Activated naive CD8-positive, alpha-beta T cell treated with anti-CD3 and anti-CD28 coated beads, Interleukin-2, amount 50 U/mL, for 24 hours (primary cell): ENCODE data around the gene FER.
"Not testable (repeated sequence)": the region's sequence is repeated elsewhere in the genome, so short reads cannot be mapped to it uniquely, and the experiment has no call there.

Experiments used
- ATAC-seq: fragments of 150-1000 bp; cut with Tn5 transposase; one replicate; pipeline ENCODE4 v1.10.0; 2021
- DNase-seq: peaks from one replicate; pipeline ENCODE4 v3.0.0; 2021
- H3K27ac Mint-ChIP-seq: one replicate; pipeline ENCODE4 v1.8.0; 2021; ENCODE audit warnings: mild to moderate bottlenecking, mixed read lengths
- H3K27me3 Mint-ChIP-seq: one replicate; pipeline ENCODE4 v1.8.0; 2021; ENCODE audit warnings: mixed read lengths
- H3K36me3 Mint-ChIP-seq: one replicate; pipeline ENCODE4 v1.8.0; 2021; ENCODE audit warnings: low read depth, mixed read lengths
- H3K4me1 Mint-ChIP-seq: one replicate; pipeline ENCODE4 v1.8.0; 2021; ENCODE audit warnings: mixed read lengths
- H3K4me3 Mint-ChIP-seq: one replicate; pipeline ENCODE4 v1.8.0; 2021; ENCODE audit warnings: mild to moderate bottlenecking, moderate library complexity, mixed read lengths
- H3K9me3 Mint-ChIP-seq: one replicate; pipeline ENCODE4 v1.8.0; 2021; ENCODE audit warnings: mixed read lengths

The FER gene

GRCh38 chr5:108763222-108763916 lies 15.7 kb downstream of the FER start:
- peaks cover 3% of the 10 kb centered on the region for H3K9me3 Mint-ChIP-seq

GRCh38 chr5:108765647-108766046 lies 17.9 kb downstream of the FER start:
- ATAC-seq, result no peak
- DNase-seq, result no peak
- Mint-ChIP-seq H3K4me3 (no peak overlapping the region), H3K4me1 (peaks cover 16% of the 10 kb centered on the region), H3K27ac (no peak overlapping the region), H3K27me3 (no peaks in the 10 kb centered on the region), H3K36me3 (peaks cover 2% of the 10 kb centered on the region), H3K9me3 (no peaks in the 10 kb centered on the region)

More at GRCh38 chr5:108763222-108763916, 15.7 kb downstream of the FER start:
- no peak overlapping the region for H3K27ac Mint-ChIP-seq
- peaks cover 17% of the 10 kb centered on the region for H3K4me1 Mint-ChIP-seq
- H3K4me3 Mint-ChIP-seq, result no peak overlapping the region
- no peaks in the 10 kb centered on the region for H3K27me3 Mint-ChIP-seq
- DNase-seq, result no peak
- no peak for ATAC-seq
- H3K36me3 Mint-ChIP-seq, result peaks cover 2% of the 10 kb centered on the region

DNA sequence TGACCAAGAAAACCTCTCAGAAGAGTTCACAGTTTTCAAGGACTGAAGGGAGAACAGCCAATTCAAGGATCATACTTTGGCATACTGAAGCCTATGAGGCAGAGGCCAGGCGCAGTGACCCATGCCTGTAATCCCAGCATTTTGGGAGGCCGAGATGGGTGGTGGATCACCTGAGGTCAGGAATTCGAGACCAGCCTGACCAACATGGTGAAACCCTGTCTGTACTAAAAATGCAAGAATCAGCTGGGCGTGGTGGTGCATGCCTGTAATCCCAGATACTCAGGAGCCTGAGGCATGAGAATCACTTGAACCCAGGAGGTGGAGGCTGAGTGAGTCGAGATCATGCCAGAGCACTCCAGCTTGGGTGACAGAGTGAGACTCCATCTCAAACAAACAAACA lies 19.2 kb downstream of the FER start:
- H3K9me3 Mint-ChIP-seq, H3K27me3 Mint-ChIP-seq, H3K36me3 Mint-ChIP-seq, DNase-seq, H3K27ac Mint-ChIP-seq, ATAC-seq, H3K4me3 Mint-ChIP-seq: not testable (repeated sequence)
- peaks cover 15% of the 10 kb centered on the region for H3K4me1 Mint-ChIP-seq

- ATAC-seq (no peak), DNase-seq (no peak)
- Mint-ChIP-seq H3K27ac (no peak overlapping the region), H3K27me3 (no peaks in the 10 kb centered on the region), H3K9me3 (no peaks in the 10 kb centered on the region), H3K4me3 (no peak overlapping the region), H3K4me1 (peaks cover 7% of the 10 kb centered on the region), H3K36me3 (peaks cover 9% of the 10 kb centered on the region)
Observed at GRCh38 chr5:108769352-108769751, 21.7 kb downstream of the FER start.

GRCh38 chr5:108772626-108773025 lies 24.9 kb downstream of the FER start:
- H3K27ac Mint-ChIP-seq, result no peak overlapping the region
- ATAC-seq, result no peak
- H3K27me3 Mint-ChIP-seq, result no peaks in the 10 kb centered on the region
- H3K4me3 Mint-ChIP-seq, result no peak overlapping the region
- no peaks in the 10 kb centered on the region for H3K9me3 Mint-ChIP-seq
- H3K4me1 Mint-ChIP-seq, result peaks cover 7% of the 10 kb centered on the region
- no peak for DNase-seq
- peaks cover 14% of the 10 kb centered on the region for H3K36me3 Mint-ChIP-seq

DNA sequence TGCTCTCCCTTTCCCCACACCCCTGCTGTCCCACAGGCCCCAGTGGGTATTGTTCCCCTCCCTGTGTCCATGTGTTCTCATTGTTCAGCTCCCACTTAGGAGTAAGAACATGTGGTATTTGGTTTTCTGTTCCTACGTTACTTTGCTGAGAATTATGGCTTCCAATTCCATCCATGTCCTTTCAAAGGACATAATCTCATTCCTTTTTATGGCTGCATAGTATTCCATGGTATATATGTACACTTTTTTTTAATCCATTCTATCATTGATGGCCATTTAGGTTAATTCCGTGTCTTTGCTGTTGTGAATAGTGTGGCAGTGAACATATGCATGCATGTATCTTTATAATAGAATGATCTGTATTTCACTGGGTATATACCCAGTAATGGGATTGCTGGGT lies 25.6 kb downstream of the FER start:
- ATAC-seq (no peak), DNase-seq (no peak)
- Mint-ChIP-seq H3K4me3 (no peak overlapping the region), H3K27me3 (no peaks in the 10 kb centered on the region), H3K4me1 (peaks cover 7% of the 10 kb centered on the region), H3K9me3 (peaks cover 4% of the 10 kb centered on the region), H3K36me3 (peaks cover 15% of the 10 kb centered on the region), H3K27ac (no peak overlapping the region)

DNA sequence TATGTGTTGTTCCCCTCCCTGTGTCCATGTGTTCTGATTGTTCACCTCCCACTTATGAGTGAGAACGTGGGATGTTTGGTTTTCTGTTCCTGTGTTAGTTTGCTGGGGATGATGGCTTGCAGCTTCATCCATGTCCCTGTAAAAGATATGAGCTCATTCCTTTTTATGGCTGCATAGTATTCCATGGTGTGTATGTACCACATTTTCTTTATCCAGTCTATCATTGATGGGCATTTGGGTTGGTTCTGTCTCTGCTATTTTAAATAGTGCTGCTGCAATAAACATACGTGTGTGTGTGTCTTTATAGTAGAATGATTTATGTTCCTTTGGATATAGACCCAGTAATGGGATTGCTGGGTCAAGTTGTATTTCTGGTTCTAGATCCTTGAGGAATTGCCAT lies 26.4 kb downstream of the FER start:
- not testable (repeated sequence) for DNase-seq, H3K27ac Mint-ChIP-seq, ATAC-seq, H3K4me3 Mint-ChIP-seq, H3K9me3 Mint-ChIP-seq, H3K4me1 Mint-ChIP-seq, H3K27me3 Mint-ChIP-seq
- H3K36me3 Mint-ChIP-seq, result peaks cover 19% of the 10 kb centered on the region

DNA sequence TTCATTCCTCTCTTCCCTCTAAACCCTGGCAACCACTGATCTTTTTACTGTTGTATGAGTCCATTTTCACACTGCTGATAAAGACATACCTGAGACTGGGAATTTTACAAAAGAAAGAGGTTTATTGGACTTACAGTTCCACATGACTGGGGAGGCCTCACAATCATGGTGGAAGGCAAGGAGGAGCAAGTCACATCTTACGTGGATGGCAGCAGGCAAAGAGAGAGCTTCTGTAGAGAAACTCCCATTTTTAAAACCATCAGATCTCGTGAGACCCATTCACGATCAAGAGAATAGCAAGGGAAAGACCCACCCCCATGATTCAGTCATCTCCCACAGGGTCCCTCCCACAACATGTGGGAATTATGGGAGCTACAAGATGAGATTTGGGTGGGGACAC lies 29.9 kb downstream of the FER start:
- not testable (repeated sequence) for DNase-seq, H3K27me3 Mint-ChIP-seq, H3K9me3 Mint-ChIP-seq, ATAC-seq, H3K27ac Mint-ChIP-seq, H3K4me3 Mint-ChIP-seq, H3K4me1 Mint-ChIP-seq
- peaks cover 18% of the 10 kb centered on the region for H3K36me3 Mint-ChIP-seq

GRCh38 chr5:108784577-108784976 lies 36.9 kb downstream of the FER start:
- not testable (repeated sequence) for H3K27me3 Mint-ChIP-seq, ATAC-seq, H3K4me3 Mint-ChIP-seq, H3K9me3 Mint-ChIP-seq, H3K27ac Mint-ChIP-seq, H3K4me1 Mint-ChIP-seq, DNase-seq
- peaks cover 29% of the 10 kb centered on the region for H3K36me3 Mint-ChIP-seq

- H3K4me1 Mint-ChIP-seq, result peaks cover 5% of the 10 kb centered on the region
- H3K36me3 Mint-ChIP-seq, result peaks cover 29% of the 10 kb centered on the region
- no peak overlapping the region for H3K4me3 Mint-ChIP-seq
- no peak overlapping the region for H3K27ac Mint-ChIP-seq
- peaks cover 7% of the 10 kb centered on the region for H3K9me3 Mint-ChIP-seq
- ATAC-seq (no peak), DNase-seq (no peak)
- no peaks in the 10 kb centered on the region for H3K27me3 Mint-ChIP-seq
Observed at GRCh38 chr5:108786806-108787483, 39.2 kb downstream of the FER start.

- Mint-ChIP-seq H3K36me3 (peaks cover 29% of the 10 kb centered on the region), H3K27me3 (no peaks in the 10 kb centered on the region), H3K27ac (no peak overlapping the region), H3K9me3 (peaks cover 10% of the 10 kb centered on the region), H3K4me3 (no peak overlapping the region), H3K4me1 (peaks cover 9% of the 10 kb centered on the region)
- DNase-seq, result no peak
- ATAC-seq, result no peak
Observed at GRCh38 chr5:108788142-108788541, 40.4 kb downstream of the FER start.

GRCh38 chr5:108793207-108793606 lies 45.5 kb downstream of the FER start:
- ATAC-seq, result no peak
- H3K4me3 Mint-ChIP-seq, result no peak overlapping the region
- H3K9me3 Mint-ChIP-seq, result peaks cover 7% of the 10 kb centered on the region
- no peak for DNase-seq
- H3K36me3 Mint-ChIP-seq, result peaks cover 8% of the 10 kb centered on the region
- peaks cover 4% of the 10 kb centered on the region for H3K4me1 Mint-ChIP-seq
- H3K27ac Mint-ChIP-seq, result peak overlapping the region; percentile 19
- H3K27me3 Mint-ChIP-seq, result no peaks in the 10 kb centered on the region

DNA sequence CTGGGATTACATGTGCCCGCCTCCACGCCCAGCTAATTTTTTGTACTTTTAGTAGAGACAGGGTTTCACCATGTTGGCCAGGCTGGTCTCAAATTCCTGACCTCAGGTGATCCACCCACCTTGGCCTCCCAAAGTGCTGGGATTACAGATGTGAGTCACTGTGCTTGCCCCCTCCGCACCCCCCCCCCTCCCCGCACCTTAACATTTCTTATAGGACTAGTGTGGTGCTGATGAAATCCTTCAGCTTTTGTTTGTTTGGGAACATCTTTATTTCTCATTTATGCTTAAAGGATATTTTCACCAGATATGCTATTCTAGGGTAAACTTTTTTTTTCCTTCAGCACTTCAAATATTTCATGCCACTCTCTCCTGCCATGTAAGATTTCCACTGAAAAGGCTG lies 46.7 kb downstream of the FER start:
- DNase-seq, H3K36me3 Mint-ChIP-seq, ATAC-seq, H3K4me1 Mint-ChIP-seq, H3K4me3 Mint-ChIP-seq, H3K9me3 Mint-ChIP-seq, H3K27ac Mint-ChIP-seq, H3K27me3 Mint-ChIP-seq: not testable (repeated sequence)

DNA sequence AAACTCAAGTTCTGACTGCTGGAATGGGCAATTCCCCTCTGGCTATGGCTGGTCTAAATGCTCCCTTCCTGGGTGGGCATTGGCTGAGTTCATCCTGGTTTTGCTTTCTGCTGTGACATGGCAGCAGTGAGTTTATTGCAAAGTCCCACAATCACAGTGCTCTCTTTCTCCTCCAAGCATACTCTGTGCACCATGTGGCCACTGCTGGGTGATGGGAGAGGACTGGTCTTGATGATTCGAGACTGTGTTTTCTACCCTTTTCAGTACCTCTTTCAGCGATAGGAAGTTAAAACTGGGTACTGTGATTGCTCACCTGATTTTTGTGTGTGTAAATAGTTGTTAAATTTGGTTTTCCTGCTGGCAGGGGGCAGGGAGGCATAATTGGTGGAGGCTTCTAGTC lies 49.7 kb downstream of the FER start:
- H3K36me3 Mint-ChIP-seq, result peaks cover 21% of the 10 kb centered on the region

GRCh38 chr5:108797986-108798385 lies 50.3 kb downstream of the FER start:
- no peak overlapping the region for H3K4me3 Mint-ChIP-seq
- H3K36me3 Mint-ChIP-seq, result peaks cover 24% of the 10 kb centered on the region
- H3K4me1 Mint-ChIP-seq, result peaks cover 7% of the 10 kb centered on the region
- H3K27ac Mint-ChIP-seq, result no peak overlapping the region
- no peak for ATAC-seq
- no peaks in the 10 kb centered on the region for H3K27me3 Mint-ChIP-seq
- DNase-seq, result no peak
- peaks cover 13% of the 10 kb centered on the region for H3K9me3 Mint-ChIP-seq

More for the DNA sequence above, 49.7 kb downstream of the FER start:
- H3K4me1 Mint-ChIP-seq, result peaks cover 7% of the 10 kb centered on the region
- H3K4me3 Mint-ChIP-seq, result no peak overlapping the region
- ATAC-seq (no peak), DNase-seq (no peak)
- H3K27ac Mint-ChIP-seq, result no peak overlapping the region
- H3K27me3 Mint-ChIP-seq, result no peaks in the 10 kb centered on the region
- peaks cover 14% of the 10 kb centered on the region for H3K9me3 Mint-ChIP-seq
